Measurements from ENCODE around the gene ACKR3. TPM values are rescaled to one million over a fixed set of nuclear protein-coding genes. Genes with fewer than 3 reads are reported as not detected.
A peak's percentile ranks its signal among the peaks of the same experiment; 100 is the strongest.

ACKR3 gene
- total RNA-seq, 1 donor, result 18.8 TPM

DNA sequence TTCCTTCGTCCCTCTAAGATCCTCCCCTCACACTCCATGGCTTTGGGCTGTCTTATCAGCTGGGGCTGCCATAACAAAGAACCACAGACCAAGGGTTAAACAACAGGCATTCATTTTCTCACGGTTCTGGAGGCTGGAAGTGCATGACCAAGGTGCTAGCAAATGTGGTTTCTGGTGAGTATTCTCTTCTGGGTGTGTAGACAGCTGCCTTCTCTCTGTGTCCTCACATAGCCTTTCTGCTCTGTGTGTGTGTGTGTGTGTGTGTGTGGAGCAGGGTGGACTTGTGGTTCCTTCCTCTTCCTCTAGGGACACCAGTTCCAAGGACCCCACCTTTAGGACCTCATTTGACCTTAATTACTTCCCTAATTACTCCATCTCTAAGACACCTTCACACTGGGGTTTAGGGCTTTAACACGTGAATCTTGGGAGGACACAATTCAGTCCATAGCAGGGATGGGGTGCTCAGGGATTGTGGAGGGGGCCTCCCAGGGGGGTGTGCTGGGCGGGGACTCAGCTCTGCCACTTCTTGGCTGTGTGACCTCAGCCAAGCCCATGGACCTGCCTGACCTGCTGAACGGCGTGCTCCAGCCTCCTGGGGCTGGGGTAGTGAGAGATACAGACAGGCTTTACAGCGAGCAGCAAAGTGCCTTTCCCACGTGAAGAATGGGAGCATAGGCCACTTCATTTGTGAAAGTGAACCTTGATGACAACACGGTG lies 38.0 kb downstream of the ACKR3 start:
- Histone ChIP-seq H3K27me3 (ENCODE audit: insufficient read depth, low read length) (peaks cover 9% of the 10 kb centered on the region), H3K79me2 (ENCODE audit: insufficient read depth, low read length) (no peaks in the 10 kb centered on the region), H3K27ac (ENCODE audit: low read depth, low read length) (no peak overlapping the region)

DNA sequence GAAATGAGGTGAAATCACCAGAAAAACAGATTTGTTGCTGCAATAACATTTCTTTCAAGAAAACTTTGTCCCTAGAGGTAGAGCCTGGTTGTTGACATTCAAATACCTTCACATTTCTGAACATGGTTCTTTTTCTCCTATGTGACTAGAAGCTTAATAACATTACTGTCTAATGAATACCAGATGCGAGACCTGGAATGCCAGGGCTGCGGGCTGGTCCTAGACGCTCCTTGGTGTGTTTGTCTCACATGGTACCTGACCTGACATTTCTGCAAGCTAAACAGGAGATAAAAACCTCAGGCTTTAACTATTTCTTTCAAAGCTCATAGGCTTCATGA lies 38.5 kb downstream of the ACKR3 start:
- H4K20me1 ChIP-seq (ENCODE audit: insufficient read depth, low read length), result no peaks in the 10 kb centered on the region
- H3K4me1 ChIP-seq (ENCODE audit: insufficient read depth, low read length), result no peaks in the 10 kb centered on the region
- H3K36me3 ChIP-seq (ENCODE audit: insufficient read depth, low read length), result no peaks in the 10 kb centered on the region
- no peaks in the 10 kb centered on the region for H3K79me2 ChIP-seq (ENCODE audit: insufficient read depth, low read length)
- DNase-seq (ENCODE audit: insufficient read length, low spot score, missing footprints), result no peak
- H3K27me3 ChIP-seq (ENCODE audit: insufficient read depth, low read length), result peaks cover 9% of the 10 kb centered on the region
- no peak overlapping the region for H3K4me3 ChIP-seq (ENCODE audit: insufficient read depth, low read length)
- TF ChIP-seq, protein P1, sequence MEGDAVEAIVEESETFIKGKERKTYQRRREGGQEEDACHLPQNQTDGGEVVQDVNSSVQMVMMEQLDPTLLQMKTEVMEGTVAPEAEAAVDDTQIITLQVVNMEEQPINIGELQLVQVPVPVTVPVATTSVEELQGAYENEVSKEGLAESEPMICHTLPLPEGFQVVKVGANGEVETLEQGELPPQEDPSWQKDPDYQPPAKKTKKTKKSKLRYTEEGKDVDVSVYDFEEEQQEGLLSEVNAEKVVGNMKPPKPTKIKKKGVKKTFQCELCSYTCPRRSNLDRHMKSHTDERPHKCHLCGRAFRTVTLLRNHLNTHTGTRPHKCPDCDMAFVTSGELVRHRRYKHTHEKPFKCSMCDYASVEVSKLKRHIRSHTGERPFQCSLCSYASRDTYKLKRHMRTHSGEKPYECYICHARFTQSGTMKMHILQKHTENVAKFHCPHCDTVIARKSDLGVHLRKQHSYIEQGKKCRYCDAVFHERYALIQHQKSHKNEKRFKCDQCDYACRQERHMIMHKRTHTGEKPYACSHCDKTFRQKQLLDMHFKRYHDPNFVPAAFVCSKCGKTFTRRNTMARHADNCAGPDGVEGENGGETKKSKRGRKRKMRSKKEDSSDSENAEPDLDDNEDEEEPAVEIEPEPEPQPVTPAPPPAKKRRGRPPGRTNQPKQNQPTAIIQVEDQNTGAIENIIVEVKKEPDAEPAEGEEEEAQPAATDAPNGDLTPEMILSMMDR (IDR thresholded peaks at IDR 0.05; ENCODE audit: extremely low read depth, low read depth, low read length), result no peak
- no peak overlapping the region for H3K4me2 ChIP-seq (ENCODE audit: insufficient read depth, low read length)
- H3K27ac ChIP-seq (ENCODE audit: low read depth, low read length), result no peak overlapping the region
- H2AFZ ChIP-seq (ENCODE audit: low read length), result no peak overlapping the region
- no peaks in the 10 kb centered on the region for H3K9me3 ChIP-seq (ENCODE audit: low read depth, low read length)

More for the DNA sequence above, 38.0 kb downstream of the ACKR3 start:
- Histone ChIP-seq H4K20me1 (ENCODE audit: insufficient read depth, low read length) (no peaks in the 10 kb centered on the region), H3K4me2 (ENCODE audit: insufficient read depth, low read length) (no peak overlapping the region), H3K4me1 (ENCODE audit: insufficient read depth, low read length) (no peaks in the 10 kb centered on the region), H3K4me3 (ENCODE audit: insufficient read depth, low read length) (no peak overlapping the region), H3K36me3 (ENCODE audit: insufficient read depth, low read length) (no peaks in the 10 kb centered on the region), H2AFZ (ENCODE audit: low read length) (no peak overlapping the region), H3K9me3 (ENCODE audit: low read depth, low read length) (no peaks in the 10 kb centered on the region)
- no peak for DNase-seq (ENCODE audit: insufficient read length, low spot score, missing footprints)
- TF ChIP-seq, protein P1 (IDR thresholded peaks at IDR 0.05; ENCODE audit: extremely low read depth, low read depth, low read length), result peak; percentile 17

DNA sequence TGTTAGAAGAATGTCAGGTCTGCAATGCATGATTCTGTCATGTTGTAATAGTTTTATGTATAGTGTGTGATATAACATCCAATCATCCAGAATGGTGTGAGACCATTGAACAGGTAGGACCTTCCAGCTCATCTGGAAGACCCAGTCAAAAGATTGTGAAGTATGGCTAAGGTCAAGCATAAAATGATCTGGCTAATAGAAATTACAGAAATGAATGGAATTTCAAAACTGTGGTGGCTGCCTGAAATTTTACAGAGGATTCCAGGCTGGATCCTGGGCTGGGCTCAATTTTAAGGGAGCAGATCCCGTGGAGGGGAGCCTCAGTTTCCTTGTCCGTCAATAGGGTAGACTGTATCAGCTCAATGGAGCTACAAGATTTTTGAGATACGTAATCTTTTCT lies 39.1 kb downstream of the ACKR3 start:
- H2AFZ ChIP-seq (ENCODE audit: low read length), result no peak overlapping the region

More for the DNA sequence above, 39.1 kb downstream of the ACKR3 start:
- Histone ChIP-seq H3K79me2 (ENCODE audit: insufficient read depth, low read length) (no peaks in the 10 kb centered on the region), H4K20me1 (ENCODE audit: insufficient read depth, low read length) (no peaks in the 10 kb centered on the region), H3K36me3 (ENCODE audit: insufficient read depth, low read length) (no peaks in the 10 kb centered on the region), H3K27me3 (ENCODE audit: insufficient read depth, low read length) (peaks cover 12% of the 10 kb centered on the region), H3K4me3 (ENCODE audit: insufficient read depth, low read length) (no peak overlapping the region), H3K4me2 (ENCODE audit: insufficient read depth, low read length) (no peak overlapping the region), H3K4me1 (ENCODE audit: insufficient read depth, low read length) (no peaks in the 10 kb centered on the region), H3K27ac (ENCODE audit: low read depth, low read length) (no peak overlapping the region), H3K9me3 (ENCODE audit: low read depth, low read length) (no peaks in the 10 kb centered on the region)
- TF ChIP-seq, protein P1 (IDR thresholded peaks at IDR 0.05; ENCODE audit: extremely low read depth, low read depth, low read length), result no peak
- DNase-seq (ENCODE audit: insufficient read length, low spot score, missing footprints), result no peak
